Fibroblast of skin of right biceps (primary cell): ENCODE data around the gene DDX46.
"Not testable (repeated sequence)": the region's sequence is repeated elsewhere in the genome, so short reads cannot be mapped to it uniquely, and the experiment has no call there.

Experiments
- DNase-seq: peaks from one replicate; pipeline ENCODE4 v3.0.0-alpha.2; 2013

The DDX46 gene

DNA sequence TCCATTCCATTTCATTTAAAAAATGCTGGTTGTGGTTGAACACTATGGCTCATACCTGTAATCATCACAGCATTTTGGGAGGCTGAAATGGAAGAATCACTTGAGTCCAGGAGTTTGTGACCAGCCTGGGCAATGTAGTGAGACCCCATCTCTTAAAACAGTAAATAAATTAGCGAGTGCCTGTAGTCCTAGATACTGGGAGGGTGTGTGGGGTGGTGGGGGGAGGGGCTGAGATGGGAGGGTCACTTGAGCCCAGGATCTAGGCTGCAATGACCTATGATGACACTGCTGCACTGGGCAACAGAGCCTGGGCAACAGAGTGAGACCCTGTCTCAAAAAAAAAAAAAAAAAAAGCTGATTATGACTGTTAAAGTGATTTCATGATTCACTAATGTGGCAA lies 29.1 kb downstream of the DDX46 start:
- DNase-seq: no peak

DNA sequence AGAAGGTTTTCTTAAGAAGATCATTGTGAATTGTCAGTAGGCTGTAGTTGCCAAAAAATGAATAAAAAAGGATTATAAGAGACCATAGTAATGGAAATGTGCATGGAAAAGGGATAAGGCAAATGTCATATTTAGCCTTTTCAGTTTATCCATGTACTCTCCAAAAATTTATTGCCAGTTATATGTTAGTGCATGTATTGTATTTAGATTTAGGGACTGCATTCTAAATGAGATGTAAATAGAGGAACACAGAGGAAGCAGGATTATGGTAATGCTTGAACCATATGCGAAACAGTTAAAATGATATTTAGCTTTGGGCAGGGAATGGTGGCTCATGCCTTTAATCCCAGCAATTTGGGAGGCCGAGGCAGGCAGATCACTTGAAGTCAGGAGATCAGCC lies 33.0 kb downstream of the DDX46 start:
- DNase-seq: no peak

DNA sequence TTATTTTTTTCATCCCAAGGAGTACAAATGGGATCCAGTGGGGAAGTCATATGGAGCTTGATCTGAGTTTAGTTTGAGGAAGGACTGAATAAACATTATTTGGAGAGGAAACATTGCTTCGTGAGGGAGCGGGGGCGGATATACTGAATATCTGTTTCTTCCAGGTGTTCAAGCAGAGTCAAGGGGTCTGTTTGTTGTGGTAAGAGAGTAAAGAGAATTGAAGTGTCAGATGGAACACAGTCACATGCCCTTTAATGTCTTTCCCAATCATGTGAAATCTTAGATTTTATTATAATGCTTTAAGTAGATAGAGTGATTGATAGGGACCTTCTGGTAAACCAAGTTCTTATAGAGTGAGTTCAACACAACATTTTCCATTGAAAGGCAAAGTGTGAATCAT lies 33.7 kb downstream of the DDX46 start:
- DNase-seq: no peak

DNA sequence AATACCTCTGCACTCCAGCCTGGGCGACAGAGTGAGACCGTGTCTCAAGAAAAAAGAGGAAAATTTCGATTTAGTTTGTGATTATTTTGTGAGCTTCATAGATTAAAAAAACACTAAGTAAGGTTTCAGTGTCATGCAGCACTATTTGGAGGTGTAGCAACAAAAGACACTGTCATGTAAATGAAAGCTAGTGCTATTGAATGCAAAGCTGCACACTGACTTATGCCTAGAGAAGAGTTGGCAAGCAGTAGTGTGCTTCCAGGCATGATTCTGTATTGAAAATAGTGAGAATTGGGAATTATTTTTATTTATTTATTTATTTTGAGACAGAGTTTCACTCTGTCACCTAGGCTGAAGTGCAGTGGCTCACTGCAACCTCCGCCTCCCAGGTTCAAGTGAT lies 34.5 kb downstream of the DDX46 start:
- DNase-seq: no peak

DNA sequence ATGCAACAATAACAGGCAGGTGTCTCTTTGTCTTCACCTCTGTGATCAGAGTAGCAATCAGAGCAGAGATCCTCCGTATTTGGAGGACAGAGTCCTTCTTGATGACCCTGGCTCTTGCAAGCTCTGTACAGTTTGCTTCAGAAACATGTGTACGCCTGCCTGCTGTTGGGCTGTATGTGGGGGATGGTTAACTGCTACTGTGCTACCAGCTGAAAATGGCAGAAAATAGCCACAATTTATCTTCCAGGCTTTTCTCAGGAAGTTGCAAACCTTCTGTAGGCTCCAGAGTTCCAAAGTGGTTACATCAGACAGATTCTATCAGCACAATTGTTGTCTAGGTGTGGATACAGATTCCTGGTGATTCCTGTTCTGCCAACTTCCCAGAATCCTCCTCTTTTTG lies 35.5 kb downstream of the DDX46 start:
- peak; percentile 14 for DNase-seq

DNA sequence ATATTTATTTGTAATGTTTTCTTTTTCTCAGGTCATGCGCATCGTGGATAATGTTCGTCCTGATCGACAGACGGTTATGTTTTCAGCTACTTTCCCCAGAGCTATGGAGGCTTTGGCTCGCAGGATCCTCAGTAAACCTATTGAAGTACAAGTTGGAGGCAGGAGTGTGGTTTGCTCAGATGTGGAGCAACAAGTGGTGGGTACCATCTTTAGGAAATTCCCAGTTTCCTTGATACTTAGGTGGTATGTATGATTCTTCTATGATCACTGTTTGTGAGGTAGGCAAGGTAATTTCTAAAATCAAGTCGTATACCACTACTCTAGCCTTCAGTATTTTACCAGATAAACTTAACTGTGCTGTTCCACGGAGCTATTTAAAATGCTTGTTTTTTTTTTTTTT lies 36.2 kb downstream of the DDX46 start:
- no peak for DNase-seq

DNA sequence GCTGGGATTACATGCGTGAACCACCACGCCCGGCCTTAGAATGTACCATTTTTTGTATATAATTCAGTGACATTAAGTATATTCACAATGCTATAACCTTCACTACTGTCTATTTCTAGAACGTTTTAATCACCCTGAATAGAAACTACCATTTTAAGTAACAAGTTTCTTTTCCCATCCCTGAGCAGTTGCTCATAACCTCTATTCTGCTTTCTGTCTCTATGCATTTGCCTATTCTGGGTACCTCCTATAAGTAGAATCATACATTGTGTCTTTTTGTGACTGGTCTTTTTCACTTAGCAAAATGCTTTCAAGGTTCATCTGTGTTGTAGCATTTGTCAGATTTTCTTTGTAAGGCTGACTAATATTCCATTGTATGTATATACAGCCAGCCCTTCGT lies 39.9 kb downstream of the DDX46 start:
- DNase-seq: no peak

DNA sequence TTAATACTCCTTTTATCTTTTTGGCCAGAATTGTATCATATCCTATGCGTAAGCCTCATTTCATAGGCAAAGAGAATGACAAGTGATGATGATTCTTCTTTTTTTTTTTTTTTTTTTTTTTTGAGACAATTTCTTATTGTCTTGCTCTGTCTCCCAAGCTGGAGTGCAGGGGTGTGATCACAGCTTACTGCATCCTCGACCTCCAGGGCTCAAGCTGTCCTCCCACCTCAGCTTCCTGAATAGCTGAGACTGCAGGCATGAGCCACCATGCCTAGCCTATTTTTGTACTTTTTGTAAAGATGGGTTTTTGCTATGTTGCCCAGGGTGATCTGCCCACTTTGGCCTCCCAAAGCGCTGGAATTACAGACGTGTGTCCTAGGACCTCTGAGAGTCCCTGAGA lies 45.2 kb downstream of the DDX46 start:
- no peak for DNase-seq

DNA sequence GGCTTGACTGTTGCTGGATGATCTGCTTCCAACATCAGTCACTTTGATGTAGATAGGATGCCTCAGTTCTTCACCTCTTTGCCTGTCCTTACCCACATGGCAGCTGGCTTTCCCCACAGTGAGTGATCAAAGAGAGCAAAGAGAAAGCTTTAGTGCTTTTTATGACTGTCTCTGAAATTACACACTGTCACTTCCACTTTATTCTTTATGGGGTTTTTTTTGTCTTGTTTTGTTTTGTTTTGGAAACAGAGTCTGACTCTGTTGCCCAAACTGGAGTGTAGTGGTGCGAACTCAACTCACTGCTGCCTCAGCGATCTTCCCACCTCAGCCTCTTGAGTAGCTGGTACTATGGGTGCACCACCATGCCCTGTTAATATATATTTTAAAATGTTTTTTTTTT lies 54.8 kb downstream of the DDX46 start:
- no peak for DNase-seq

DNA sequence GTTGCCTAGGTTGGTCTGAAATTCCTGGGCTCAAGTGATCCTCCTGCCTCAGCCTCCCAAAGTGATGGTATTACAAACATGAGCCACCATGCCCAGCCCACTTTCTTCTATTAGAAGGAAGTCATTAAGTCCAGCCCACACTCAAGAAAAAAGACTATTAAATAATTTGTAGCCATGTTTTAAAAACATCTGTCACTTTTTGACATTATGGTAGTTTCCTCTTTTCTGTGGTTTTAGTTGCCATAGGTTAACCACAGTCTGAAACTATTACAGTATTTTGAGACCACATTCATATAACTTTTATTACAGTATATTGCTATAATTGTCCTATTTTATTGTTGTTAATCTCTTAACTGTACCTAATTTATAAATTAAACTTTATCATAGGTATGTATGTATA lies 55.2 kb downstream of the DDX46 start:
- DNase-seq: no peak

DNA sequence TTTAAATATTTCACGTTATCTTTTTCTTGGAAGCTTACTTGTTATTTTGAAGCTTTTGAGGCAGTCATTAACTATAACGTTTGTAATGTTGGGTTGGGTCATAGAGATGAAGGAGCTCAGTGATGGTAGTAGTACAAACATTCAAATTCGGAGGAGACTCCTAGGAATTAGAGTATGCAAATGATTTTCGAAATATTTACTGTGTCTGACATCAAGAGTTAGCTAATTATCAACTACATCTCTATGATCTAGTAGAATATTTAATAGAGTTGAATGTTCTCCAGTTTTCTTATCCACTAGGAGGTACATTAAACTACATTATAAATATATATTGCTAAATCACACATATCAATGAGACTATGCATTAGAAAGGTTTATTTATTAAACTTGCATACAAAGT lies 58.4 kb downstream of the DDX46 start:
- no peak for DNase-seq

DNA sequence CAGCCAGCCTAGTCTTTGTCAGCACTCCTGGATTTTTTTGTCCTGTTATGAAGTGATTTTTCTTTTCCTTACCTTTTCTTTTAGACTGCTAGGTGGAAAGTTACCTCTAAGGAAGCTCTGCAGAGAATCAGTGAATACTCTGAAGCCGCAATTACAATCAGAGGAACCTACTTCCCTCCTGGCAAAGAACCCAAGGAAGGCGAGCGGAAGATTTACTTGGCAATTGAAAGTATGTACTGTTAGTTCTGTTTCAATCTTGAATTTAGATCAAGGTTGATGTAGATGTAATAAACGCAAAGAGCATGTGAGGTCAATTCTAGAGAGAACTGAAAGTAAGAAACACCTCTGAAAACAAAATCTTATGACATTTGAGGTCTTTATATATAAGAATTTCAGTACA lies 60.2 kb downstream of the DDX46 start:
- no peak for DNase-seq

DNA sequence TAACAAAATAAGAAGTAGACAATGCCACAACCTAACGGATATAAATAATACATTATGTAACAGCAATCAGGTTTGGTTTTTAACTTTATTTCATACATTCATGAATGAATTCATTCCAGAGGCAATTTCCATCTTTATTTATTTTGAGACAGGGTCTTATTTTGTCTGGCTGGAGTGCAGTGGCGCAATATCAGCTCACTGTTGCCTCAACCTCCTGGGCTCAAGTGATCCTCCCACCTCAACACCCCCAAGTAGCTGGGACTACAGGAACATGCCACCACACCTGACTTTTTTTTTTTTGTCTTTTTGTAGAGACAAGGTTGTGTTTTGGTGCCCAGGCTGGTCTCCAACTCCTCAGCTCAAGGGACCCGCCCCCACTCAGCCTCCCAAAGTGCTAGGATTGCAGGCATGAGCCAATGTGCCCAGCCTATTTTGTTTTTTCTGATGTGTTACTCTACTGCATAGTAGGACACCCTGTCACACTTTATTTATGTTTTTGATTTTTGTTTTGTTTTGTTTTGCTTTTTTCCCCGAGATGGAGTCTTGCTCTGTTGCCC lies 60.9 kb downstream of the DDX46 start:
- no peak for DNase-seq

DNA sequence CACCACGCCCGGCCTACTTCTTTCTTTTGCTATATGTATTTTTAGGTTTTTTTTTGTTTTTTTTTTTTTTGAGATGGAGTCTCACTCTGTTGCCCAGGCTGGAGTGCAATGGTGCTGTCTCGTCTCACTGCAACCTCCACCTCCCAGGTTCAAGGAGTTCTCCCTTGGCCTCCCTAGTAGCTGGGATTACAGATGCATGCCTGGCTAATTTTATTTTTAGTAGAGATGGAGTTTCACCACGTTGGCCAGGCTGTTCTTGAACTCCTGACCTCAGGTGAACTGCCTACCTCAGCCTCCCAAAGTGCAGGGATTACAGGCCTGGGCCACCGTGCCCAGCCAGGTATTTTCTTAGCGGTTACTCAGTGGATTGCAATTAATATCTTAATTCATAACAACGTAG lies 63.3 kb downstream of the DDX46 start:
- DNase-seq: no peak

DNA sequence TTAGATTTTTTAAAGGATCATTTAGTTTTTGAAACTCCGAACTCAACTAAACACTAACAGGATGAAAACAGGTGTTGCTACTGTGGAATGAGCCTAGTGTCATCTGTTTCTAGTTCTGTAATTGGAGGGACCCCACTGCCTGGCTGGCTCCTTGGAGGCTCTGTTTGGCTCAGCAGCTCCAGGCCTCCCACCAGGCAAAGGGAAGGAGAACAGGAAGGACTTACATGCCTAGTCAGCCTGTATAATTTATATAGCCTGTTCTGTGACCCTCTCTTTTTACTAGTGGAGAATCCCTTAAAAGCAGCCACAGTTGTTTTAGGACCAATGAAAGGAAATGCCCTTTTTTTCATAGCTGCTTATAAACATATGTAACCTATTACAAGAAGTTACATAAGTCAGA lies 66.1 kb downstream of the DDX46 start:
- no peak for DNase-seq

DNA sequence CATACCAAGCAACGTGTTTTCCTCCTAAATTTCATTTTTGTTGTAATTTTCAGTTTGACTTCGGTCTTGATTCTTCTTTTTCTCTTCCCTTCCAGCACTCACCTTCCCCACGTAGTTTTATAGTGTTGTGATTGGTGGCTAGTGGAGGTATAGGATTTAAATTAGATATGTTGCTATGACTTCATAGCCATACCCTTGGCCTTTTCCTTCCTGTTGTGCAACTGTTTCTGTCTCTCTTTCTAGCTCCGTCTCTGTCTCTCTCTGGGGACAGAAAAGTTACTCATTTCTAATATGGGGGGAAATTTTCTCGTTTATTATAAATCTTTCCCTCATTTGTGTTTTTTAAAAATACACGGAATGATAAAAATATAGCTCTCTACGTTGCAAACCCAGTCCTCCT lies 66.6 kb downstream of the DDX46 start:
- no peak for DNase-seq

DNA sequence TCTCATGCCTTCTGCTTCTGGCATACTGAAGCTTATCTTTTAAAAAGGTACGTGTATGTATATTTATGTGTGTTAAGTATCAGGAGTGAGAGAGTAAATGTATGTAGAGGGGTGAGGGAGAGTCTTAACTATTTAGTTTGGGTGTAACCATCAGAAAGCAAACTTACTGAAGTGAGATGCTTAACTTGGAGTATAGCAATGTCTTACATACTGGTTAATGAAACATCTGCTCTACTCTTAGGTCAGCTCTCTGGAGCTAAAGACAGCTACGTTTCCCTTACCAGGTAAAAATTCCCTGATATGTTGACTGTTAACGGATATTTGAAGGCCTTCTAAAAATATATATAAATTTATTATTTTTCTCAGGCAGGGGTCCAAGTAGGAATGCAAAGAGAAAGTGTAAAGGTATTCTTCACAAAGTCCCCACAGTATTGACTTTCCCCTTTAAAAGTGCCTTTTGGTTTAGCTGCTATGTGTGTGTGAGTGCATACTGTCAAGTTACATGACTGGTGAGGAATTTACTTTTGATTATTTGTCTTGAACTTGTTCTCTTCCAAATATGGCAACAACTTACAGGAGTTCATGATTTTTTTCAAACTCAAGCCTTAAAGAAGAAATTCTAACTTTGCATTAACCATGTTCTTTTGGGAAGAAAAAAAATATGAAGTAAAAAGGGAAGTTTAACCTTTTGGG lies 74.9 kb downstream of the DDX46 start:
- DNase-seq: peak; percentile 65

DNA sequence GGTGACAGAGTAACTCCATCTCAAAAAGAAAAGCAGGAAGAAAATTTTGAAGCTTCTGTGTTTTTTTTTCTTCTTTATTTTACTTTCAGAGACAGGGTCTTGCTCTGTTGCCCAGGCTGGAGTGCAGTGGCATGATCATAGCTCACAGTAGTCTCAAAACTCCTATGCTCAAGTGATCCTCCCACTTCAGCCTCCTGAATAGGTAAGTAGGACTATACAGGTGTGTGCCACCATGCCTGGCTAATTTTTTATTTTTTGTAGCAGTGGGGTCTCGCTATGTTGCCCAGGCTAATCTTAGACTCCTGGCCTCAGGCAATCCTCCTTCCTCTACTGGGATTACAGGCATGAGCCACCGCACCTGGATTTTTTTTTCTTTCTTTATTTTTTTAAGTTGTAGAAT lies 77.0 kb downstream of the DDX46 start:
- DNase-seq: no peak

DNA sequence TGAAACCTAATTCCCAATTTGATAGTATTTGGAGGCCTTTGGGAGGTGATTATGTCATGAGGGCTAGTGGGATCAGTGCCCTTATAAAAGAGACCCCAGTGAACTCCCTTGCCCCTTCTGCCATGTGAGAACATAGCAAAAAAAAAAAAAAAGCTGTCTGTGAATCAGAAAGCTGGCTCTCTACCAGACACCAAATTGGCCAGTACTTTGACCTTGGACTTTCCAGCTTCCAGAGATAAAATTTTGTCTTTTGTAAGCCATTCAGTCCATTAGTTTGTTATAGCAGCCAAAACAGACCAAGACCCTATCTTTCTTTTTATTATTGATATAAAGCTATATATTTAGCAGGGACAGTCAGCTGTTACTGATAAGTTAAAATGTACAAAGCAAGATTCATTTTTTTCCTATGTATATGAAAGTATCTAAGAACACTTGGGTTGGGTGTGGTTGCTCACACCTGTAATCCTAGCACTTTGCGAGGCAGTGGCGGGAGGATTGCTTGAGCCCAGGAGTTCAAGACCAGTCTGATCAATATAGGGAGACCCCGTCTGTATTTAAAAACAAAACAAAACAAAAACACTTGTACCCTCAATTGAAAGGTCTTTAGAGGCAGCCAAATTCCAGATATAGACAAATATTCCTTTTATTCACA lies 79.1 kb downstream of the DDX46 start:
- DNase-seq: no peak

DNA sequence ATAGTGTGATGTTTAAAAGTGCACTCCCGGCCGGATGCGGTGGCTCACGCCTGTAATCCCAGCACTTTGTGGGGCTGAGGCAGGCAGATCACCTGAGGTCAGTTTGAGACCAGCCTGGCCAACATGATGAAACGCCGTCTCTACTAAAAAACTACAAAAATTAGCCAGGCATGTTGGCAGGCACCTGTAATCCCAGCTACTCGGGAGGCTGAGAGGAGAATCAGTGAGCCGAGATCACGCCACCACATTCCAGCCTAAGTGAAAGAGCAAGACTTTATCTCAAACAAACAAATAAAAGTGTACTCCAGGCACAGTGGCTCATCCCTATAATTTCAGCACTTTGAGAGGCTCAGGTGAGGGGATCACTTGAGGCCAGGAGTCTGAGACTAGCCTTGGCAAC lies 79.8 kb downstream of the DDX46 start:
- not testable (repeated sequence) for DNase-seq

DNA sequence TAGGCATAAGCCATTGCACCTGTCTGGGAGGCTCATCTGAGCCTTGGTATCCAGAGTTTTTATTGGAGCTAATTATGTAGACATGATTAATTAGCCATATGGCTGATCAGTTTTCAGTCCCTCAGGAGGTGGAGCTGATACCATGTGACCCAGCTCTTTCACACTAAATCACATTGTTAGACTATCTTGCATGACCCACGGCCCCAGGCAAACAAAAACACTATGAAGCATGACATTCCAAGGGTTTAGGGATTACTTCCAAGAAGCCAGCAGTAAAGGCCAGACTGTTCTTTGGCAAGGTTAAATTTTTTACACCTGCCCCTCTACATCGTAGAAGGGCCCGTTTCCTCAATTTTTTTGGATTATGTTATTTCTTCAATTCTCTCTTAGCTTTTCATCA lies 82.2 kb downstream of the DDX46 start:
- DNase-seq: no peak

DNA sequence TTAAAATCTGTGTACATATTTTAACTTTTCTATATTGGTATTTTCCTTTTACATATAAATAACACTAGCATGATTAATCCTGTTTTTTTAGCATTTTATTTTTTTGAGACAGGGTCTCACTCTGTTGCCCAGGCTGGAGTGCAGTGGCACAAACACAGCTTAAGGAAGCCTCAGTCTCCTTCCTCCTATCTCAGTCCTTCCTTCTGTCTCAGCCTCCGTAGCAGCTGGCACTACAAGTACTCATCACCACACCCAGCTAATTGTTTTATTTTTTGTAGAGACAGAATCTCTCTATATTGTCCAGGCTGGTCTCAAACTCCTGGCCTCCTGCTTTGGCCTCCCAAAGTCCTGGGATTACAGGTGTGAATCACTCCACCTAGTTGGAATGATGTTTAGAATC lies 85.7 kb downstream of the DDX46 start:
- no peak for DNase-seq

DNA sequence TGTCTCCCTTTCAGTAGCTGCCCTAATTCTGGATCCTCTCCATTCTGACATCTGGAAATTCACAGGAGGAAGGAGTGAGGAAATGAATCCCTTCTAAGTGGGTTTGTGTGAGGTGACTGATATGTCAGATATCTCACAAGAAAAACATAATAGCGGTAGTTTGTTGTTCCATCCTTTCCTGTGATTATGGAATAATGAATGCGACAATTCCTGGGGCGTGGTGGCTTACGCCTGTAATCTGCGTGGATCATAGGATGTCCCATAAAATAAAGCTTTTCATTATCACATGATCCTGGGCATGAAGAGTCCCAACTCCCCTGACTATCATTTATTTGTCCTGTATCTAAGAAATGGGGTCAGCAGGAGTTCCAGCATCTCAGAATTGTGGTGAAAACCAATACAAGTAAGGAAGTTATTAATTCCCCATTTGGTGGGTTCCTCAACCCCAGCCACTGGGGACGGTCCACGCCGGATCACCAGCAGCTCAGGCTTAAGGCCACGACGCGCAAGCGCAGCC lies 86.8 kb downstream of the DDX46 start:
- peak; percentile 49 for DNase-seq

DNA sequence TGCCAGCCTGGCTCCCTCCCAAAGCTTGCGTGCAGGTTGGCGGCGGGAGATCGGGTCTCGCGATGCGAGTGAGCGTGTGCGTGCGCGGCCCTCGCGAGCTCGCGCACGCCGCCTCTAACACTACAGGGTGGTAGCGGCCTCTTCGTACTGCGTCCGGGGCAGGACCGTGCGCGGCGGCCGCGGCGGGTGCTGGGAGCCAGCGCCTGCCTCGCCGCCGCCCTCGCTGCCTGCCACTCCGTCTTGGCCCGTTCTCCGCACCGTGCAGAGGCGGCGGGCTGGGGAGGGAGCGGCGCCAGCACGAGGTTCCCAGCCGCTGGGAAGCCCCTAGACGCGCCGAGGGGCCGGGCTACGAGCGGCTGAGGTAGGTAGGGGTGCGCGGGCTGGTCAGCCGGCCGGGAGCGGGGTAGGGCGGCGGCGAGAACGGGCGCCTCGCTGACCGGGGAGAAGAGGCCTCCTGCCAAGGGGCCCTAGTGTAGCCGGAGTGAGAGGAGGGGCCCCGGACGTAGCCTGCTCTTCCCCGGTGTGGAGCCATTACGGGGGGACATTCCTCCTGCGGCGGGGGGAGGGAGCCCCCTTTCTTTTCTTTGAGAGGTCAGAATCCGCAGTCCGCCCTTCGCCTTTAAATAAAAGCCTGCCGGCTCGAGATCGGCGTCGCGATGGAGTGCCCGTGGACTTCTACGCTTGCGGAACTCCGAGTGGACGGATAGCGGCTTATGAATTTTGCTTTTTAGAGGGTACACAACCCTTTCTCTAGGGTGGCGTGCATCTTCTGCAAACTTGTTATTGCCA lies 87.5 kb downstream of the DDX46 start, which contains the start of gene C5orf24:
TSS of gene C5orf24 (plus strand) at position 117 of the 789 bp plus-strand sequence. CDS start 8,933 bp downstream, outside the sequence.
- peak; percentile 96 for DNase-seq
